BJ (cell line): Measurements from ENCODE around the gene NUDT7. TPM values are rescaled to one million over a fixed set of nuclear protein-coding genes. Genes with fewer than 3 reads are reported as not detected.

Source experiments
- CTCF ChIA-PET: fragments of 350-600 bp; formaldehyde crosslinking; extraction: SDS; loops from one replicate; lab custom pipeline; 2021; ENCODE audit warnings: antibody characterized with exemption, inconsistent platforms; lab: Yijun Ruan, JAX
- POLR2A ChIA-PET: fragments of 300-600 bp; sonication (Branson Sonifier 250); formaldehyde crosslinking; extraction: SDS; loops from one replicate; lab custom pipeline; 2021; ENCODE audit warnings: antibody characterized with exemption; lab: Charles Lee
- DNase-seq: peaks from one replicate; pipeline ENCODE4 v3.0.0-alpha.2; 2011; ENCODE audit warnings: low read depth
- H3K27me3 ChIP-seq: 2 replicates; pipeline ENCODE4 v1.6.0; 2011; ENCODE audit warnings: low read length; ENCODE audit not compliant: control insufficient read depth, insufficient read depth
- H3K36me3 ChIP-seq: 2 replicates; pipeline ENCODE4 v1.5.1; 2011; ENCODE audit warnings: low read length; ENCODE audit not compliant: control insufficient read depth, insufficient read depth
- H3K4me3 ChIP-seq: 2 replicates; pipeline ENCODE4 v1.5.1; 2011; ENCODE audit warnings: low read depth, mild to moderate bottlenecking, control low read depth, low read length
- CTCF ChIP-seq: IDR thresholded peaks from 2 replicates; pipeline ENCODE4 v1.5.1; 2011; ENCODE audit warnings: low read depth, mild to moderate bottlenecking, control low read depth, inconsistent platforms, low read length, moderate library complexity; ENCODE audit not compliant: insufficient read depth
- polyA plus RNA-seq: library from polyadenylated mRNA; depleted of rRNA; stranded (reverse); fragments of >200 nt; gene quantifications from 2 replicates; pipeline ENCODE4 v1.2.3, GENCODE V29; 2011

Gene NUDT7
- polyA plus RNA-seq, 1 experiment: 3.9 TPM

- no peaks in the 10 kb centered on the region for H3K27me3 ChIP-seq
- ChIA-PET POLR2A (no interaction called here), CTCF (no interaction called here)
- no peak for TF ChIP-seq CTCF
- no peaks in the 10 kb centered on the region for H3K36me3 ChIP-seq
- DNase-seq: no peak
- H3K4me3 ChIP-seq: no peak overlapping the region
Observed at GRCh38 chr16:77759821-77760220, 37.5 kb downstream of the NUDT7 start.

- Histone ChIP-seq H3K4me3 (no peak overlapping the region), H3K27me3 (no peaks in the 10 kb centered on the region), H3K36me3 (no peaks in the 10 kb centered on the region)
- ChIA-PET POLR2A (no interaction called here), CTCF (interaction anchor here (1.1 kb wide), 1 partner anchor 20 kb away, joined by 3 read pairs; no protein-coding TSS in a partner anchor)
- DNase-seq: no peak
- TF ChIP-seq CTCF: no peak
Observed at GRCh38 chr16:77760800-77761199, 38.5 kb downstream of the NUDT7 start.

GRCh38 chr16:77761204-77761603 lies 38.9 kb downstream of the NUDT7 start:
- TF ChIP-seq CTCF: no peak

GRCh38 chr16:77762262-77762661 lies 39.9 kb downstream of the NUDT7 start:
- ChIA-PET CTCF (no interaction called here), POLR2A (no interaction called here)
- DNase-seq: no peak
- Histone ChIP-seq H3K36me3 (no peaks in the 10 kb centered on the region), H3K27me3 (no peaks in the 10 kb centered on the region), H3K4me3 (no peak overlapping the region)
- TF ChIP-seq CTCF: no peak

More at GRCh38 chr16:77761204-77761603, 38.9 kb downstream of the NUDT7 start:
- no peaks in the 10 kb centered on the region for H3K27me3 ChIP-seq
- no peak overlapping the region for H3K4me3 ChIP-seq
- DNase-seq: no peak
- no peaks in the 10 kb centered on the region for H3K36me3 ChIP-seq
- POLR2A ChIA-PET: no interaction called here
- CTCF ChIA-PET: interaction anchor here (1.1 kb wide), 1 partner anchor 19 kb away, joined by 3 read pairs; no protein-coding TSS in a partner anchor

- no peak for DNase-seq
- POLR2A ChIA-PET: no interaction called here
- CTCF ChIA-PET: interaction anchor here (0.6 kb wide), 1 partner anchor 10 kb away, joined by 3 read pairs; no protein-coding TSS in a partner anchor
- TF ChIP-seq CTCF: no peak
- Histone ChIP-seq H3K4me3 (no peak overlapping the region), H3K27me3 (no peaks in the 10 kb centered on the region), H3K36me3 (no peaks in the 10 kb centered on the region)
Observed at GRCh38 chr16:77763994-77764393, 41.7 kb downstream of the NUDT7 start.
